ENCODE data around the gene PTP4A2. TPM values are rescaled to one million over a fixed set of nuclear protein-coding genes. Genes with fewer than 3 reads are reported as not detected.

Gene PTP4A2
- total and polyA plus RNA-seq, 12 donors, result 51.8 to 371 (median 177) TPM

GRCh38 chr1:31868862-31869261, 69.3 kb downstream of the PTP4A2 start:
- Histone ChIP-seq H3K4me1 (replicated peaks in 1 of 2) (no peaks in the 10 kb centered on the region), H3K27me3 (no peaks in the 10 kb centered on the region), H3K9me3 (replicated peaks in 1 of 3) (no peaks in the 10 kb centered on the region), H3K4me3 (no peak overlapping the region), H3K27ac (no peak overlapping the region), H3K36me3 (replicated peaks in 1 of 2) (no peaks in the 10 kb centered on the region)
- intact Hi-C loops (cut with DNase I), result no loop called here
- 78 to 83% (median 80%) methylated on average over 3 of the region's 3 CpGs for WGBS, 4 donors
- TF ChIP-seq CTCF (IDR thresholded peaks at IDR 0.05) (no peak), POLR2A (IDR thresholded peaks at IDR 0.05) (no peak)
- no peak for DNase-seq

GRCh38 chr1:31867546-31867945, 70.6 kb downstream of the PTP4A2 start:
- WGBS, 4 donors, result 75 to 84% (median 78%) methylated on average over 7 of the region's 7 CpGs
- Histone ChIP-seq H3K27ac (no peak overlapping the region), H3K9me3 (replicated peaks in 1 of 3) (no peaks in the 10 kb centered on the region), H3K27me3 (no peaks in the 10 kb centered on the region), H3K4me3 (no peak overlapping the region), H3K36me3 (replicated peaks in 1 of 2) (no peaks in the 10 kb centered on the region), H3K4me1 (replicated peaks in 1 of 2) (no peaks in the 10 kb centered on the region)
- no peak for TF ChIP-seq CTCF (IDR thresholded peaks at IDR 0.05)
- no peak for TF ChIP-seq POLR2A (IDR thresholded peaks at IDR 0.05)
- intact Hi-C loops (cut with DNase I), result no loop called here
- no peak for DNase-seq

- no peaks in the 10 kb centered on the region for H3K9me3 ChIP-seq (replicated peaks in 1 of 3)
- H3K4me1 ChIP-seq (replicated peaks in 1 of 2), result no peaks in the 10 kb centered on the region
- no peak overlapping the region for H3K27ac ChIP-seq
- H3K4me3 ChIP-seq, result no peak overlapping the region
- no peaks in the 10 kb centered on the region for H3K36me3 ChIP-seq (replicated peaks in 1 of 2)
- 61 to 74% (median 67%) methylated on average over 5 of the region's 5 CpGs for WGBS, 4 donors
- intact Hi-C loops (cut with DNase I), result no loop called here
- no peak for DNase-seq
- H3K27me3 ChIP-seq, result no peaks in the 10 kb centered on the region
- TF ChIP-seq CTCF (IDR thresholded peaks at IDR 0.05) (no peak), POLR2A (IDR thresholded peaks at IDR 0.05) (no peak)
These were observed 71.6 kb downstream of the PTP4A2 start for GRCh38 chr1:31866450-31867032.

GRCh38 chr1:31865728-31866449, 72.3 kb downstream of the PTP4A2 start:
- Histone ChIP-seq H3K4me1 (replicated peaks in 1 of 2) (no peaks in the 10 kb centered on the region), H3K9me3 (replicated peaks in 1 of 3) (no peaks in the 10 kb centered on the region), H3K27ac (no peak overlapping the region), H3K36me3 (replicated peaks in 1 of 2) (no peaks in the 10 kb centered on the region), H3K4me3 (no peak overlapping the region), H3K27me3 (no peaks in the 10 kb centered on the region)
- intact Hi-C loops (cut with DNase I), result no loop called here
- DNase-seq, result no peak
- TF ChIP-seq CTCF (IDR thresholded peaks at IDR 0.05) (no peak), POLR2A (IDR thresholded peaks at IDR 0.05) (no peak)
- WGBS, 4 donors, result 81 to 93% (median 88%) methylated on average over 11 of the region's 11 CpGs

Data from adrenal gland (tissue), 12 donors.